CD4-positive, alpha-beta T cell treated with Interferon alpha-2 for 1 hour (primary cell): ENCODE measurements around the gene MXRA8.

Experiments
- DNase-seq, 2 donors: peaks; one replicate each; pipeline ENCODE4 v3.0.0-alpha.2; 2020 to 2022

Gene MXRA8

DNA sequence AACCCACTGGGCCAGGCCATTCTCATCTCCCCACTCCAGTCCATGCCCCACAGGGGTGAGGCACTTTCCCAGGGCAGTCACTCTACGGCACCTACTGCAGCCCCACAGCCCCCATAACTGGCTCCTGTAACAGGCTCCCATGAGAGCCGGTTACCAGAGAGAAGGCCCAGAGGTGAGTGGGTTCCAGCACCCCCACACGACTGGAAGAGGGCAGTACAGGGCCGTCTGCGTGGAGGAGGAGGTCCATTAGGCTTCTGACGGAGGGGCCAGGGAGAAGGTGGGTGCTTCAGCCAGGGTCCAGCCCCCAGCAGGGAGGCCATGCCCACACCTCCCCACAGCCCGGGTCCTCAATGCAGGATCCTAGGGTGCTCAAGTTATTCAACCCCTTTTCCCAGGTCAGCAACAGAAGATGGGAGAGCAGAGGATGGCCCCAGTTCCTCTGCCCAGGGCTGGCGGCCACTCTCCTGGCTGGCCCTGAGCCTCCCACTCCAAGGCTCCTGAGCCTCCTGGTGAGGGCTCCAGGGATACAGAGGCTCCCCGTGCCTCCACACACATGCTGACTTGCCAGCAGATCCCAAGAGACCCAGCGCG lies 52.2 kb downstream of the MXRA8 start:
- DNase-seq = no peak

DNA sequence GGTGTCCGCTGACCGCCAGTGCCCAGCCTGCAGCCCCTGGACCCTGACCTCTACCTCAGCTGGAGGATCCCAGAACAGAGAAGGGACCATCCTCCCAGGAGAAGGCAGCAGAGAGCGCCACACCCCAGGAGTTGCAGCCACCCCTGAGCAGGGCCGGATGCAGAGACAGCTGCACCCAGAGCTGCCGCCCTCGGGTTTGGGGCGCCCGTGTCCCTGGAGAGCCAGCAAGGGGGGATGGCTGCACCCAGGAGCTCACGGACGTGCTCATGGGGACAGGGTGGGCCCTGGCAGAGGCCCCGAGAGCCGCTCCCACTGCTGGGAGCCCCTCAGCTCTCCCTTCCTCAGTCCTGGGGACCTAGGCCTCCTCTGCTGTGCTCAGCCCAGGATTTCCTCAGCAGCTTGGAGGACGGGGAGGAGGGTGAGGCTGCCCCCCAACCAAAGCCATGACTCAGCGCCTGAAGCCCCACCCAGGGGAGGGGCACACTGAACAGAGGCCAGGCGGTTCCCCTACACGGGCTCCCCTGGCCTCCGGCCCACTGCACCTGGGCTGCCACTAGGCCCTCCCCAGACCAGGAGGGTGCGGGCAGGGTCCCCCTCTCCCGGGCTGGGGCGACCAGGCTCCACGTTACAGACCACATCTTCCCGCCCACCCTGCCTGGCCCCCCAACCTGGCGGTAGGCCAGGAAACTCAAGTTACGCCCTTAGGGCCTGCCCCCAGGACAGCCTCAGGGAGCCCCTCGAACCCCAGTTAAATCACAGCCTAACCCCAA lies 52.9 kb downstream of the MXRA8 start:
- peak; percentile 59 to 70 for DNase-seq

DNA sequence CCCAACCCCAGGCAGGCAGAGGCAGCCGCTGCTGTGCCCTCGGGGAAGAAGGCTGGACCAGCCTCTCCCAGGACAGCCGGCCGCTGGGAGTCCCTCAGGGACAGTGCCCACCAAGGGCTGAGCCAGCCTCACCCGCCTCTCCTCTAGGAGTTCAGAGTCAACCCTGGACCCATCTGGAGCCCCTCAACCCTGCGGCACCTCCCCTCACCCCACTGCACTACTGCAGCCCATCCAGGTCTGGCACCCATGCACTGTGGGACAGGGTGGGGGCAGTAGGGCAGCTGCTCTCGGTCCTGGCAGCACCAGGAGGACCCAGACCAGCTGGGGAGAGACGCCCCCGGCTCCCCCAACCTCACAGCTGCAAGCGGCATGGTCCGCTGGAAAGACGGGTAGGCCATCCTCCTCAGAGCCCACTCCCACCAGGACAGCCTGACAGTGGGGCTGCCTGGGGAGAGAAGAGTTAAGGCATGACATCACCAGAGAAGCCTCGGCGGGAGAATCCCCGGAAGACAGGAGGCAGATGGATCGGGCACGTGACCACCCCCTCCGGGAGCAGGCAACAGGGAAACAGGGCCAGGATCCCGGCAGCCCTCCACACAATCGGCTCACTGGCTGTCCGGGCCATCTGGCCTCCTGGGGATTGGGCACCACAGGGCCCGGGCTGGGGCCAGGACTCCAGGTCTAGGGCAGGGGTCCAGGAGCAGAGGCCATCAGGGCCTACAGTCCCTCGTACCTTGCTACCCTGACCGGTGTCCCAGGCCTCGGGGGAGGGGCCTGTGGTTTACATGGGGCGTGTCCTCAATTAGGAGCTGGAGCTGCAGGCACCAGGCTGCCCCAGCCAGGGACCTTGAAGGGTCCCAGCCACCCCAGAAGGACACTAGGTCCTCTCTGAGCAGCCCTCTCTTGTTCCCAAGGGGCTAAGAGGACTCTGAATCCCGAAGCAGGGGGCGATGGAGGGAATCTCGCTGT lies 53.7 kb downstream of the MXRA8 start:
- DNase-seq = no peak

DNA sequence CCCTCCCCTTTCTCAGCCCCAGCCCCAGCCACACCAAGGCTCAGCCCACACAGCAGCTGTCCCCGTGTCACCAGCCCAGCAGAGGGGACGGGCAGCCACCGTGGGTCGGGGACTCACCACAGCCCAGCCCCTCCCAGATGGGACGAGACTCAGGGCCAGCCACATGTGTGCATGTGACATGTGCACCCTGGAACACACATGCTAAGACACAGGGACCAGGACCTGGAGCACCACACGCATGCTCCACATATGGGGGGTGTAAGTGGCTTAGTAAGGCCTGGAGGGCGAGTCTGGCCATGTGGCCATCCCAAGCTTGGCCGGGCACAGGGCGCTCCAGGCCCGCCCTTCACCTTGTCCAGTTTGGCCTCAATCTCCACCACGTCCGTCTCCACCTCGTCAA lies 54.6 kb downstream of the MXRA8 start:
- no peak for DNase-seq

DNA sequence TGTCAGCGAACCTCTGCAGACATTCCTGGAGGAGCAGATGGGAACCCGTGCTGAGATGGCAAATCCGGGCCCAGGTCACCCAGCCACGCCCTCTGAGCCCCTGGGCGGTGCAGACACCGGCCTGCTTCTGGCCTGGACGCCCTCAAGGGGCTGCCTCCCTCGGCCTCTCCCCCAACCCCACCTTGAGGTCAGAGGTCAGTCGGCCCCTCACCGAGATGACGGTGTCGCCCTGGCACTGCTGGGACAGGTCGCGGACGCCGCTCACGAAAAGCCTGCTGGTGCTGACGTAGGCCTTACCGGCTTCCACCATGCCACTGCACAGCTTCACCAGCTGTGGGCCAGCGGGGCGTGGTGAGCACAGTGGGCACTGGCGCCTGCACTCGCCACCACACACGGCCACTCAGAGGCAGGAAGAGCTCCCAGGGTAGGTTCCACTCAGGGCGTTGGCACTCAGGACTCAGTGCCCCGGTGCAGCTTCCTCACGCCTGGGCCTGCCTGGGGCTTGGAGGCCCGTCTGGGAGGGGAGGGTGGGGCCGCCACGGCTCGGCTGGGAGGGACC lies 55.3 kb downstream of the MXRA8 start:
- DNase-seq = no peak
